ENCODE measurements around the gene PGAP6.

PGAP6 gene

GRCh38 chr16:381789-382717 is at the start of gene PGAP6:
PGAP6 (minus strand) TSS chr16:381978; CDS start chr16:381821, 157 bp downstream.
- H3K4me3 ChIP-seq (ENCODE audit: low read length) = peak within 1 kb of the TSS; percentile 73
- peak; percentile 53 for DNase-seq (ENCODE audit: low read depth)
- TF ChIP-seq CTCF (conservative IDR thresholded peaks at IDR 0.05; ENCODE audit: low read length) = no peak

GRCh38 chr16:430904-431303 is 49.1 kb upstream of the PGAP6 start:
- H3K4me3 ChIP-seq (ENCODE audit: low read length) = no peak overlapping the region
- no peak for DNase-seq (ENCODE audit: low read depth)

GRCh38 chr16:427250-427649 is 45.5 kb upstream of the PGAP6 start:
- TF ChIP-seq CTCF (conservative IDR thresholded peaks at IDR 0.05; ENCODE audit: low read length) = no peak
- no peak for DNase-seq (ENCODE audit: low read depth)
- peak overlapping the region; percentile 81 for H3K4me3 ChIP-seq (ENCODE audit: low read length)

More at GRCh38 chr16:430904-431303, 49.1 kb upstream of the PGAP6 start:
- TF ChIP-seq CTCF (conservative IDR thresholded peaks at IDR 0.05; ENCODE audit: low read length) = no peak

GRCh38 chr16:426906-427249 is 45.1 kb upstream of the PGAP6 start:
- TF ChIP-seq CTCF (conservative IDR thresholded peaks at IDR 0.05; ENCODE audit: low read length) = no peak
- no peak for DNase-seq (ENCODE audit: low read depth)
- peak overlapping the region; percentile 81 for H3K4me3 ChIP-seq (ENCODE audit: low read length)

GRCh38 chr16:426115-426905 is 44.5 kb upstream of the PGAP6 start:
- no peak for TF ChIP-seq CTCF (conservative IDR thresholded peaks at IDR 0.05; ENCODE audit: low read length)
- DNase-seq (ENCODE audit: low read depth) = no peak
- H3K4me3 ChIP-seq (ENCODE audit: low read length) = peak overlapping the region; percentile 81

- no peak for TF ChIP-seq CTCF (conservative IDR thresholded peaks at IDR 0.05; ENCODE audit: low read length)
- H3K4me3 ChIP-seq (ENCODE audit: low read length) = peak overlapping the region; percentile 81
- no peak for DNase-seq (ENCODE audit: low read depth)
These were observed 43.9 kb upstream of the PGAP6 start for GRCh38 chr16:425740-426114.
